HFFc6 (cell line): ENCODE results near the gene FAM83E. TPM values are rescaled to one million over a fixed set of nuclear protein-coding genes. Genes with fewer than 3 reads are reported as not detected.

Experiments
- DNase-seq: peaks from one replicate; pipeline ENCODE4 v3.0.0-alpha.2; 2018
- H3K27ac Mint-ChIP-seq: 2 replicates; pipeline ENCODE4 v1.8.0; 2020; ENCODE audit warnings: mild to moderate bottlenecking, mixed read lengths
- H3K27me3 Mint-ChIP-seq: 2 replicates; pipeline ENCODE4 v1.8.0; 2021; ENCODE audit warnings: mild to moderate bottlenecking, moderate library complexity, mixed read lengths; ENCODE audit not compliant: insufficient read depth
- H3K36me3 Mint-ChIP-seq: 2 replicates; pipeline ENCODE4 v1.8.0; 2021; ENCODE audit warnings: low read depth, mixed read lengths
- H3K4me1 Mint-ChIP-seq: 2 replicates; pipeline ENCODE4 v1.8.0; 2020; ENCODE audit warnings: low read depth, mixed read lengths
- H3K4me3 Mint-ChIP-seq: 2 replicates; pipeline ENCODE4 v1.8.0; 2020; ENCODE audit warnings: mild to moderate bottlenecking, moderate library complexity, mixed read lengths
- H3K9me3 Mint-ChIP-seq: 2 replicates; pipeline ENCODE4 v1.8.0; 2020; ENCODE audit warnings: mild to moderate bottlenecking, mixed read lengths
- CTCF ChIP-seq: fragments of 200-600 bp; sonication (generic); IDR thresholded peaks from 2 replicates; pipeline ENCODE4 v1.5.0; 2021; ENCODE audit warnings: antibody characterized with exemption, mild to moderate bottlenecking
- total RNA-seq, 6 experiments: library from RNA; stranded (reverse); fragmentation: NEBNext Ultra II Directional; extraction: Animal tissue kit (Norgen Biotek cat#: 25700); gene quantifications; 2 replicates in 1 of 6; 3 replicates in 5 of 6; pipeline ENCODE4 v1.2.3, GENCODE V29; 2021

The FAM83E gene
- total RNA-seq, 6 experiments from 2014 or later: 0.23 to 0.99 (median 0.54) TPM

GRCh38 chr19:48638831-48639381, 24.0 kb upstream of the FAM83E start:
- Mint-ChIP-seq H3K4me3 (peak overlapping the region; percentile 91), H3K27ac (no peak overlapping the region), H3K36me3 (no peaks in the 10 kb centered on the region), H3K27me3 (peaks cover 27% of the 10 kb centered on the region), H3K9me3 (no peaks in the 10 kb centered on the region), H3K4me1 (peaks cover 40% of the 10 kb centered on the region)
- DNase-seq: no peak
- no peak for TF ChIP-seq CTCF

- Mint-ChIP-seq H3K27ac (peak overlapping the region; percentile 98), H3K36me3 (no peaks in the 10 kb centered on the region), H3K9me3 (no peaks in the 10 kb centered on the region), H3K4me1 (peaks cover 46% of the 10 kb centered on the region), H3K4me3 (peak overlapping the region; percentile 91), H3K27me3 (peaks cover 24% of the 10 kb centered on the region)
- peak; percentile 31; the same call in 1 of the 2 replicates for TF ChIP-seq CTCF
- DNase-seq: peak; percentile 81
Measured at GRCh38 chr19:48637948-48638830, 23.3 kb upstream of the FAM83E start.

- H3K4me1 Mint-ChIP-seq: peaks cover 53% of the 10 kb centered on the region
- peak overlapping the region; percentile 91 for H3K4me3 Mint-ChIP-seq
- peaks cover 21% of the 10 kb centered on the region for H3K27me3 Mint-ChIP-seq
- no peaks in the 10 kb centered on the region for H3K36me3 Mint-ChIP-seq
- no peak for TF ChIP-seq CTCF
- peak overlapping the region; percentile 98 for H3K27ac Mint-ChIP-seq
- no peaks in the 10 kb centered on the region for H3K9me3 Mint-ChIP-seq
- DNase-seq: peak; percentile 97
Measured at GRCh38 chr19:48637449-48637947, 22.6 kb upstream of the FAM83E start.

GRCh38 chr19:48636859-48637448, 22.1 kb upstream of the FAM83E start, which contains the start of gene DBP:
Gene DBP, minus strand, starts transcription at chr19:48637379. Its CDS starts 385 bp downstream, at chr19:48636994.
- peaks cover 19% of the 10 kb centered on the region for H3K27me3 Mint-ChIP-seq
- H3K36me3 Mint-ChIP-seq: no peaks in the 10 kb centered on the region
- H3K4me3 Mint-ChIP-seq: peak within 1 kb of the TSS; percentile 91
- TF ChIP-seq CTCF: peak; percentile 43
- H3K9me3 Mint-ChIP-seq: no peaks in the 10 kb centered on the region
- no peak for DNase-seq
- peak within 1 kb of the TSS; percentile 98 for H3K27ac Mint-ChIP-seq
- peaks cover 57% of the 10 kb centered on the region for H3K4me1 Mint-ChIP-seq

GRCh38 chr19:48635966-48636858, 21.3 kb upstream of the FAM83E start:
- Mint-ChIP-seq H3K27ac (peak overlapping the region; percentile 43; the same call in 1 of the 2 replicates), H3K9me3 (no peaks in the 10 kb centered on the region), H3K27me3 (peaks cover 14% of the 10 kb centered on the region; the same call in 1 of the 2 replicates), H3K36me3 (no peaks in the 10 kb centered on the region), H3K4me1 (peaks cover 57% of the 10 kb centered on the region), H3K4me3 (peak overlapping the region; percentile 91)
- no peak for DNase-seq
- TF ChIP-seq CTCF: no peak
